Colonic mucosa (tissue), 4 donors: ENCODE data around the gene STAT2. TPM values are rescaled to one million over a fixed set of nuclear protein-coding genes. Genes with fewer than 3 reads are reported as not detected.

Experiments used
- DNase-seq: peaks from one replicate; pipeline ENCODE4 v3.0.0-alpha.2; 2020
- H3K27ac ChIP-seq: fragments of 200-600 bp; one replicate; pipeline ENCODE4 v1.8.0; 2021
- H3K27me3 ChIP-seq: fragments of 200-600 bp; one replicate; pipeline ENCODE4 v1.8.0; 2021
- H3K36me3 ChIP-seq: fragments of 200-600 bp; one replicate; pipeline ENCODE4 v1.8.0; 2021
- H3K4me1 ChIP-seq: fragments of 200-600 bp; one replicate; pipeline ENCODE4 v1.8.0; 2021; ENCODE audit warnings: mild to moderate bottlenecking
- H3K4me3 ChIP-seq: fragments of 200-600 bp; one replicate; pipeline ENCODE4 v1.8.0; 2021
- H3K9ac ChIP-seq, 2 donors: one replicate each; pipeline ENCODE4 v1.7.0; 2013; ENCODE audit warnings: control low read depth in 2 of 2, low read depth in 2 of 2, low read length in 2 of 2
- H3K9me3 ChIP-seq: fragments of 200-600 bp; one replicate; pipeline ENCODE4 v1.8.0; 2021
- CTCF ChIP-seq: fragments of 200-600 bp; IDR thresholded peaks from one replicate; pipeline ENCODE4 v1.8.0; 2022; ENCODE audit warnings: antibody characterized with exemption, mild to moderate bottlenecking
- intact Hi-C: fragments of 100-400 bp; cut with DNase I; formaldehyde crosslinking; loops from one replicate; pipeline ENCODE4 v1.14.1; 2022
- total RNA-seq, 2 donors: library from RNA; stranded (reverse); fragmentation: NEBNext Ultra II Directional in 1 of 2; extraction: Animal tissue kit (Norgen Biotek cat#: 25700) in 1 of 2; gene quantifications; one replicate each; pipeline ENCODE4 v1.2.1, GENCODE V29; 2021
- donor health status: healthy.
- donor health status: DM: no; HTN: no; CAD: no.
- donor health status: DM: no; HTN: no; CAD: no.

Gene STAT2
- total RNA-seq, 2 donors from 2014 or later: 62.6 to 63.2 TPM

- Histone ChIP-seq H3K4me1 (no peaks in the 10 kb centered on the region), H3K27me3 (no peaks in the 10 kb centered on the region), H3K9ac (no peak overlapping the region), H3K4me3 (no peak overlapping the region), H3K36me3 (no peaks in the 10 kb centered on the region), H3K27ac (no peak overlapping the region), H3K9me3 (no peaks in the 10 kb centered on the region)
- intact Hi-C loops: no loop called here
- TF ChIP-seq CTCF: no peak
- DNase-seq: no peak
Measured at GRCh38 chr12:56392331-56392730, 32.4 kb upstream of the STAT2 start.

- Histone ChIP-seq H3K9me3 (no peaks in the 10 kb centered on the region), H3K27ac (no peak overlapping the region), H3K4me1 (no peaks in the 10 kb centered on the region), H3K9ac (no peak overlapping the region), H3K27me3 (no peaks in the 10 kb centered on the region), H3K36me3 (no peaks in the 10 kb centered on the region), H3K4me3 (no peak overlapping the region)
- DNase-seq: no peak
- TF ChIP-seq CTCF: no peak
- intact Hi-C loops: no loop called here
Measured at GRCh38 chr12:56391721-56392120, 31.8 kb upstream of the STAT2 start.

- Histone ChIP-seq H3K9ac (no peak overlapping the region), H3K36me3 (no peaks in the 10 kb centered on the region), H3K27ac (no peak overlapping the region), H3K4me3 (no peak overlapping the region), H3K4me1 (no peaks in the 10 kb centered on the region), H3K27me3 (no peaks in the 10 kb centered on the region), H3K9me3 (no peaks in the 10 kb centered on the region)
- DNase-seq: no peak
- intact Hi-C loops: no loop called here
- no peak for TF ChIP-seq CTCF
Measured at GRCh38 chr12:56389412-56389811, 29.5 kb upstream of the STAT2 start.

GRCh38 chr12:56387152-56387736 lies 27.3 kb upstream of the STAT2 start:
- H3K36me3 ChIP-seq: no peaks in the 10 kb centered on the region
- no peak overlapping the region for H3K27ac ChIP-seq
- H3K9me3 ChIP-seq: no peaks in the 10 kb centered on the region
- no peaks in the 10 kb centered on the region for H3K27me3 ChIP-seq
- TF ChIP-seq CTCF: no peak
- no peaks in the 10 kb centered on the region for H3K4me1 ChIP-seq
- H3K9ac ChIP-seq: no peak overlapping the region
- intact Hi-C loops: no loop called here
- no peak overlapping the region for H3K4me3 ChIP-seq
- no peak for DNase-seq

GRCh38 chr12:56385873-56386272 lies 26.0 kb upstream of the STAT2 start:
- H3K9ac ChIP-seq: no peak overlapping the region
- H3K4me3 ChIP-seq: no peak overlapping the region
- H3K9me3 ChIP-seq: no peaks in the 10 kb centered on the region
- no peaks in the 10 kb centered on the region for H3K27me3 ChIP-seq
- no peak for DNase-seq
- no peak for TF ChIP-seq CTCF
- intact Hi-C loops: no loop called here
- H3K27ac ChIP-seq: no peak overlapping the region
- no peaks in the 10 kb centered on the region for H3K4me1 ChIP-seq
- no peaks in the 10 kb centered on the region for H3K36me3 ChIP-seq
